GM23248 (cell line): ENCODE results near the gene NRDC. TPM values are rescaled to one million over a fixed set of nuclear protein-coding genes. Genes with fewer than 3 reads are reported as not detected.

Experiments used
- DNase-seq: peaks from one replicate; pipeline ENCODE4 v3.0.0-alpha.2; 2015
- H2AFZ ChIP-seq: fragments of 200-600 bp; sonication (generic); 2 replicates; pipeline ENCODE4 v1.6.1; 2016; ENCODE audit warnings: antibody characterized with exemption
- H3F3A ChIP-seq: fragments of 200-600 bp; sonication (generic); 2 replicates; pipeline ENCODE4 v1.6.1; 2016; ENCODE audit warnings: mild to moderate bottlenecking, antibody characterized with exemption, mixed run types; ENCODE audit not compliant: insufficient read depth
- H3K27ac ChIP-seq: fragments of 200-600 bp; sonication (generic); 2 replicates; pipeline ENCODE4 v1.5.1; 2016; ENCODE audit warnings: mild to moderate bottlenecking
- H3K27me3 ChIP-seq: fragments of 200-600 bp; sonication (generic); replicated peaks from 2 replicates; pipeline ENCODE4 v1.6.1; 2016; ENCODE audit warnings: mild to moderate bottlenecking; ENCODE audit not compliant: insufficient read depth
- H3K36me3 ChIP-seq: fragments of 200-600 bp; sonication (generic); 2 replicates; pipeline ENCODE4 v1.6.1; 2016; ENCODE audit warnings: low read depth, mild to moderate bottlenecking
- H3K4me1 ChIP-seq: fragments of 200-600 bp; sonication (generic); 2 replicates; pipeline ENCODE4 v1.6.1; 2016; ENCODE audit warnings: mild to moderate bottlenecking; ENCODE audit not compliant: insufficient read depth
- H3K4me2 ChIP-seq: fragments of 200-600 bp; sonication (generic); one replicate; pipeline ENCODE4 v1.6.1; 2016; ENCODE audit warnings: mild to moderate bottlenecking; ENCODE audit not compliant: unreplicated experiment
- H3K4me3 ChIP-seq: fragments of 200-600 bp; sonication (generic); 2 replicates; pipeline ENCODE4 v1.5.1; 2016; ENCODE audit warnings: mild to moderate bottlenecking
- H3K79me2 ChIP-seq: fragments of 200-600 bp; sonication (generic); 2 replicates; pipeline ENCODE4 v1.6.1; 2016; ENCODE audit warnings: mild to moderate bottlenecking; ENCODE audit not compliant: insufficient read depth
- H3K9ac ChIP-seq: fragments of 200-600 bp; sonication (generic); 2 replicates; pipeline ENCODE4 v1.6.1; 2016; ENCODE audit warnings: mild to moderate bottlenecking
- H3K9me2 ChIP-seq: fragments of 200-600 bp; sonication (generic); 2 replicates; pipeline ENCODE4 v1.6.1; 2016; ENCODE audit warnings: mixed run types, mild to moderate bottlenecking, moderate library complexity; ENCODE audit not compliant: insufficient read depth
- H3K9me3 ChIP-seq: fragments of 200-600 bp; sonication (generic); one replicate; pipeline ENCODE4 v1.6.1; 2017; ENCODE audit warnings: low read depth
- H4K20me1 ChIP-seq: fragments of 200-600 bp; sonication (generic); 2 replicates; pipeline ENCODE4 v1.6.0; 2016; ENCODE audit not compliant: insufficient read depth
- EZH2 ChIP-seq: fragments of 200-600 bp; sonication (generic); IDR thresholded peaks from 2 replicates; pipeline ENCODE4 v1.6.1; 2018; ENCODE audit warnings: antibody characterized with exemption, mild to moderate bottlenecking; ENCODE audit not compliant: insufficient read depth, poor library complexity, severe bottlenecking
- EZH2phosphoT487 ChIP-seq: fragments of 200-600 bp; sonication (generic); IDR thresholded peaks from 2 replicates; pipeline ENCODE4 v1.6.1; 2018; ENCODE audit warnings: antibody characterized with exemption, moderate library complexity, mild to moderate bottlenecking, low read depth; ENCODE audit not compliant: insufficient read depth
- WGBS, 2 experiments: methylation state at CpG; one replicate each; pipeline ENCODE4 v1.1.6; 2015 to 2017; ENCODE audit warnings: low lambda C conversion rate in 2 of 2, low coverage in 1 of 2; ENCODE audit errors: missing lambda C conversion rate in 2 of 2; 5-methylcytosine and 5-hydroxymethylcytosine counted together
- in situ Hi-C: fragments of 300-500 bp; cut with MboI; formaldehyde crosslinking; loops from 2 replicates; pipeline ENCODE4 v1.15.0; 2020
- polyA plus RNA-seq: library from polyadenylated mRNA; unstranded; fragments of >200 nt; fragmentation: Nextera tagmentation; extraction: Ambion mirVana; gene quantifications from 2 replicates; pipeline ENCODE4 v1.2.1, GENCODE V29; 2016
- total RNA-seq: library from RNA; depleted of rRNA; stranded (reverse); fragments of >200 nt; shearing (Covaris generic); gene quantifications from 2 replicates; pipeline ENCODE4 v1.2.3, GENCODE V29; 2014

Gene NRDC
- total and polyA plus RNA-seq, 2 experiments from 2014 or later = 55.2 to 129 TPM

GRCh38 chr1:51847294-51847920, 31.1 kb downstream of the NRDC start:
- H3K9me2 ChIP-seq = no peaks in the 10 kb centered on the region
- no peaks in the 10 kb centered on the region for H3K27me3 ChIP-seq
- H3K4me3 ChIP-seq = no peak overlapping the region
- H3K4me2 ChIP-seq = no peak overlapping the region
- H3K27ac ChIP-seq = no peak overlapping the region
- in situ Hi-C loops = no loop called here
- no peak overlapping the region for H3K9ac ChIP-seq
- no peaks in the 10 kb centered on the region for H3K9me3 ChIP-seq
- TF ChIP-seq EZH2 (no peak), EZH2phosphoT487 (no peak)
- H3F3A ChIP-seq = no peaks in the 10 kb centered on the region
- no peak for DNase-seq
- H3K4me1 ChIP-seq = no peaks in the 10 kb centered on the region
- no peak overlapping the region for H2AFZ ChIP-seq
- 97 to 98% methylated on average over 14 to 35 of the region's 42 CpGs for WGBS, 2 experiments
- H3K36me3 ChIP-seq = peaks cover 5% of the 10 kb centered on the region; the same call in 1 of the 2 replicates
- no peaks in the 10 kb centered on the region for H4K20me1 ChIP-seq
- H3K79me2 ChIP-seq = peaks cover 96% of the 10 kb centered on the region

GRCh38 chr1:51843948-51844347, 34.6 kb downstream of the NRDC start:
- Histone ChIP-seq H3K9ac (no peak overlapping the region), H3K4me3 (no peak overlapping the region), H3K79me2 (peaks cover 98% of the 10 kb centered on the region), H3K27ac (no peak overlapping the region), H3K9me2 (no peaks in the 10 kb centered on the region), H3F3A (0 out of 2 replicates have a peak, but pooled peaks cover 5% of the 10 kb centered on the region), H3K36me3 (peaks cover 17% of the 10 kb centered on the region), H3K4me2 (no peak overlapping the region), H4K20me1 (no peaks in the 10 kb centered on the region), H3K27me3 (no peaks in the 10 kb centered on the region), H3K9me3 (no peaks in the 10 kb centered on the region), H2AFZ (no peak overlapping the region), H3K4me1 (no peaks in the 10 kb centered on the region)
- no peak for DNase-seq
- 86 to 87% methylated on average over 4 of the region's 4 CpGs for WGBS, 2 experiments
- in situ Hi-C loops = no loop called here
- TF ChIP-seq EZH2 (no peak), EZH2phosphoT487 (no peak)

- WGBS, 2 experiments = 96 to 100% methylated on average over 1 of the region's 1 CpG
Measured at GRCh38 chr1:51842261-51842660, 36.3 kb downstream of the NRDC start.

GRCh38 chr1:51840743-51841461, 37.6 kb downstream of the NRDC start:
- Histone ChIP-seq H3K4me1 (no peaks in the 10 kb centered on the region), H3K79me2 (peaks cover 96% of the 10 kb centered on the region)

More at GRCh38 chr1:51842261-51842660, 36.3 kb downstream of the NRDC start:
- Histone ChIP-seq H3K36me3 (peaks cover 29% of the 10 kb centered on the region), H3K4me2 (no peak overlapping the region), H3K4me3 (no peak overlapping the region), H3F3A (0 out of 2 replicates have a peak, but pooled peaks cover 5% of the 10 kb centered on the region), H3K79me2 (peaks cover 96% of the 10 kb centered on the region), H3K9me3 (no peaks in the 10 kb centered on the region), H4K20me1 (no peaks in the 10 kb centered on the region), H2AFZ (no peak overlapping the region), H3K9ac (no peak overlapping the region), H3K27ac (no peak overlapping the region), H3K9me2 (no peaks in the 10 kb centered on the region), H3K27me3 (no peaks in the 10 kb centered on the region), H3K4me1 (no peaks in the 10 kb centered on the region)
- no peak for DNase-seq
- TF ChIP-seq EZH2 (no peak), EZH2phosphoT487 (no peak)
- in situ Hi-C loops = no loop called here

More at GRCh38 chr1:51840743-51841461, 37.6 kb downstream of the NRDC start:
- H3K36me3 ChIP-seq = peaks cover 37% of the 10 kb centered on the region
- no peaks in the 10 kb centered on the region for H4K20me1 ChIP-seq
- no peak for DNase-seq
- TF ChIP-seq EZH2phosphoT487 (no peak), EZH2 (no peak)
- no peak overlapping the region for H2AFZ ChIP-seq
- no peaks in the 10 kb centered on the region for H3K9me2 ChIP-seq
- 0 out of 2 replicates have a peak, but pooled peaks cover 5% of the 10 kb centered on the region for H3F3A ChIP-seq
- H3K4me3 ChIP-seq = no peak overlapping the region
- 98% methylated on average over 4 of the region's 4 CpGs for WGBS, 2 experiments
- in situ Hi-C loops = no loop called here
- H3K9ac ChIP-seq = no peak overlapping the region
- no peaks in the 10 kb centered on the region for H3K27me3 ChIP-seq
- no peaks in the 10 kb centered on the region for H3K9me3 ChIP-seq
- H3K27ac ChIP-seq = no peak overlapping the region
- H3K4me2 ChIP-seq = no peak overlapping the region
